OCI-LY1 (cell line): ENCODE data around the gene FMO2.
"Not testable (repeated sequence)": the region's sequence is repeated elsewhere in the genome, so short reads cannot be mapped to it uniquely, and the experiment has no call there.

Experiments used
- EZH2 ChIP-seq: fragments of 200-600 bp; sonication (generic), shearing (Covaris generic); IDR thresholded peaks from 2 replicates; pipeline ENCODE4 v1.8.0; 2017; ENCODE audit warnings: borderline replicate concordance, mixed run types, mild to moderate bottlenecking, antibody characterized with exemption, low read length, moderate library complexity, mixed read lengths
- TF ChIP-seq, protein P1 (sequence below): fragments of 200-600 bp; sonication (generic), shearing (Covaris generic); IDR thresholded peaks from 2 replicates; pipeline ENCODE4 v1.5.1; 2017; ENCODE audit warnings: mild to moderate bottlenecking, antibody characterized with exemption, low read length, moderate library complexity, mixed read lengths

DNA sequence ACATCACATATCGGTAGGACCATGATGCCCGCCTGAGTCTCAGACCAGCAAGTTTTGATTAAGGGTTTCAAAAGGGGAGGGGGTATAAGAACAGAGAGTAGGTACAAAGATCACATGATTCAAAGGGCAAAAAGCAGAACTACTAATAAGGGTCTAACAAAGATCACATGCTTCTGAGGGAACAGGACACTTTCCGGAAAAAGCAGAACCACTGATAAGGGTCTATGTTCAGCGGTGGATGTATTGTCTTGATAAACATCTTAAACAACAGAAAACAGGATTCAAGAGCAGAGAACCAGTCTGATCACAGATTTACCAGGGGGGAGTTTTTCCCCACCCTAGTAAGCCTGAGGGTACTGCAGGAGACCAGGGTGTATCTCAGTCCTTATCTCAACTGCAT, 51.1 kb downstream of the FMO2 start:
- not testable (repeated sequence) for TF ChIP-seq EZH2
- TF ChIP-seq, protein P1, sequence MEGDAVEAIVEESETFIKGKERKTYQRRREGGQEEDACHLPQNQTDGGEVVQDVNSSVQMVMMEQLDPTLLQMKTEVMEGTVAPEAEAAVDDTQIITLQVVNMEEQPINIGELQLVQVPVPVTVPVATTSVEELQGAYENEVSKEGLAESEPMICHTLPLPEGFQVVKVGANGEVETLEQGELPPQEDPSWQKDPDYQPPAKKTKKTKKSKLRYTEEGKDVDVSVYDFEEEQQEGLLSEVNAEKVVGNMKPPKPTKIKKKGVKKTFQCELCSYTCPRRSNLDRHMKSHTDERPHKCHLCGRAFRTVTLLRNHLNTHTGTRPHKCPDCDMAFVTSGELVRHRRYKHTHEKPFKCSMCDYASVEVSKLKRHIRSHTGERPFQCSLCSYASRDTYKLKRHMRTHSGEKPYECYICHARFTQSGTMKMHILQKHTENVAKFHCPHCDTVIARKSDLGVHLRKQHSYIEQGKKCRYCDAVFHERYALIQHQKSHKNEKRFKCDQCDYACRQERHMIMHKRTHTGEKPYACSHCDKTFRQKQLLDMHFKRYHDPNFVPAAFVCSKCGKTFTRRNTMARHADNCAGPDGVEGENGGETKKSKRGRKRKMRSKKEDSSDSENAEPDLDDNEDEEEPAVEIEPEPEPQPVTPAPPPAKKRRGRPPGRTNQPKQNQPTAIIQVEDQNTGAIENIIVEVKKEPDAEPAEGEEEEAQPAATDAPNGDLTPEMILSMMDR = not testable (repeated sequence)
